Esophagus muscularis mucosa (tissue), 3 donors: ENCODE measurements around the gene CCM2L.

Source experiments
- EP300 ChIP-seq: sonication (generic); formaldehyde crosslinking; IDR thresholded peaks from one replicate; pipeline ENCODE4 v1.6.1; 2017; ENCODE audit warnings: antibody characterized with exemption
- TF ChIP-seq, protein P1 (sequence below), 3 experiments: fragments of 200-600 bp in 2 of 3; fragments of 450-650 bp in 1 of 3; sonication (generic) in 2 of 3; IDR thresholded peaks; one replicate each; pipeline ENCODE4 v1.5.1; 2017 to 2019; ENCODE audit warnings: antibody characterized with exemption in 3 of 3, mild to moderate bottlenecking in 2 of 3, moderate library complexity in 1 of 3

- TF ChIP-seq EP300, result no peak
- TF ChIP-seq, protein P1, sequence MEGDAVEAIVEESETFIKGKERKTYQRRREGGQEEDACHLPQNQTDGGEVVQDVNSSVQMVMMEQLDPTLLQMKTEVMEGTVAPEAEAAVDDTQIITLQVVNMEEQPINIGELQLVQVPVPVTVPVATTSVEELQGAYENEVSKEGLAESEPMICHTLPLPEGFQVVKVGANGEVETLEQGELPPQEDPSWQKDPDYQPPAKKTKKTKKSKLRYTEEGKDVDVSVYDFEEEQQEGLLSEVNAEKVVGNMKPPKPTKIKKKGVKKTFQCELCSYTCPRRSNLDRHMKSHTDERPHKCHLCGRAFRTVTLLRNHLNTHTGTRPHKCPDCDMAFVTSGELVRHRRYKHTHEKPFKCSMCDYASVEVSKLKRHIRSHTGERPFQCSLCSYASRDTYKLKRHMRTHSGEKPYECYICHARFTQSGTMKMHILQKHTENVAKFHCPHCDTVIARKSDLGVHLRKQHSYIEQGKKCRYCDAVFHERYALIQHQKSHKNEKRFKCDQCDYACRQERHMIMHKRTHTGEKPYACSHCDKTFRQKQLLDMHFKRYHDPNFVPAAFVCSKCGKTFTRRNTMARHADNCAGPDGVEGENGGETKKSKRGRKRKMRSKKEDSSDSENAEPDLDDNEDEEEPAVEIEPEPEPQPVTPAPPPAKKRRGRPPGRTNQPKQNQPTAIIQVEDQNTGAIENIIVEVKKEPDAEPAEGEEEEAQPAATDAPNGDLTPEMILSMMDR (IDR thresholded peaks at IDR 0.05), result no peak
These were observed 2.0 kb downstream of the CCM2L start for GRCh38 chr20:32012159-32012688.
